OCI-M2 (cell line): ENCODE data around the gene GLRA2.

ENCODE experiments used
- DNase-seq: peaks from one replicate; lab custom pipeline; 2025; ENCODE audit not compliant: unreplicated experiment; lab: John Stamatoyannopoulos, UW

The GLRA2 gene

GRCh38 chrX:14697451-14697850 is 168.1 kb downstream of the GLRA2 start:
- no peak for DNase-seq

DNA sequence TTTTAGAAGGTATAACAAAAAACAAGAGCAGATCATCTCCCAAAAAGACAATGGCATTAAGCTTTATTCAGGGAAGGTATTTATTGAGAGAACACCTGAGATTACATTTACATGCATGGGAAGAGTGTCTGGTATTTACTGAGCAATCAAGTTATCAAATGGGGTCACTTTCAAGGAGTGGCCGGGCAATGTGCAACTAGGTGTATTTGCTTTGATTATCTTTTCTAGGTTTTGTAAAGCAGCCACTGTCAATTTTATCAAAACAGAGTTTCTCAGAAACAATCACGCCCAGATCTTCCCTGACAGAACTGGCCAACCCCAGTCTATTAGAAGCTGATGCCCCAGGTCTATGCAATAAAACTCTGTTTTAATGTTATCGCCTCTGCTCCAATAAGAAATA is 169.5 kb downstream of the GLRA2 start:
- DNase-seq = no peak

GRCh38 chrX:14700982-14701381 is 171.6 kb downstream of the GLRA2 start:
- DNase-seq = no peak

DNA sequence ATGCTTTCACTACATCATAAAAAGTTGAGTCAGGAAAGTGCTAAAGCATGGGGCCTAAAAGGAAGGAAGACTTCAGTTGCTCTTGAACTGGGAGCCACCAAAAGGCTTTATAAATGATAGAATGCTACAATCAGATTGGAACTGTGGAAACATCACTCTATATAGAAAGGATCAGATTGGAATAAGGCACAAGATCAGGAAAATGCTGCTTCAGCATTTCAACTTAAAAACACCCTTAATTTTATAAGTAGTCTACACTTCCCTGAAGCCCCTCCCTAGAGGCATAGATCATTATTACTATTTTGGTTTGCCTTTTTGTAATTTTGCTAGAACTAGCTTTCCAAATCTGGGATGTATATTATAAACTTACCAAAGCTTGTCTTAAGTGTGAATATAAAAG is 172.8 kb downstream of the GLRA2 start:
- no peak for DNase-seq

DNA sequence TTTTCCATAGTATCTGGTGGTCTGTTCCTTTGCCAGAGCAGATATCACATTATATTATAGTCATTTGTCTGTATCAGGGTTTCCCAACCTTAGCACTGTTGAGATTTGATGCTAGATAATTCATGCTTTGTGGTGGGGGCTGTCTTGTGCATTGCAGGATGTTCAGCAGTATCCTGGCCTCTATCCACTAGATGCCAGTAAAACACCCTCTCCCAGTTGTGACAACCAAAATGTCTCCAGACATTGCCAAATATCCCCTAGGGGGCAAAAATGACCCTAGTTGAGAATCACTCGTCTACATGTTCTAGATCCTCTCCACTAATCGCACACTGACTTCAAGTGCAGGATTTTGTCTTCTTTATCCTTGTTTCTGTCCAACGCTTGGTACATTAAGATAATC is 182.8 kb downstream of the GLRA2 start:
- no peak for DNase-seq

GRCh38 chrX:14717949-14718348 is 188.6 kb downstream of the GLRA2 start:
- no peak for DNase-seq

DNA sequence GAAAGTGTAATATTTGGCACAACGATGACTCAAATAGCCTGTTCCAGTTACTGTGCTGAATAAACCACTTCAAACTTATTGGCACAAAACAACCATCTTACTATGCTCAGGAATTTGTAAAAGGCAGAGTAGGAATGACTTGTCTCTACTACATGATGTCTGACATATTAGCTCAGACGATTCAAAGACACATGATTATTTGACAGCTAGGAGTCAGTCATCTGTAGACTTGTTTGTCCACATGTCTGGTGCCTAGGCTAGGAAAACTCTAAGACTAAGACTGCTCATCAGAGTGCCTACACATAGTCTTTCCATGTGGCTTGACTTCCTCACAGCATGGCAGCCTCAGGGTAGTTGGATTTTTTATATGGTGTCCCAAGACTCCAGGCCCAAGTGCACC is 189.1 kb downstream of the GLRA2 start:
- no peak for DNase-seq

- DNase-seq = no peak
Observed at GRCh38 chrX:14729058-14729457, 199.7 kb downstream of the GLRA2 start.

GRCh38 chrX:14738643-14739042 is 209.3 kb downstream of the GLRA2 start:
- DNase-seq = no peak

- no peak for DNase-seq
Observed at GRCh38 chrX:14753441-14753840, 224.1 kb downstream of the GLRA2 start.

- DNase-seq = no peak
Observed at GRCh38 chrX:14758029-14758491, 228.7 kb downstream of the GLRA2 start.

- DNase-seq = no peak
Observed at GRCh38 chrX:14775416-14775815, 246.1 kb downstream of the GLRA2 start.

- no peak for DNase-seq
Observed at GRCh38 chrX:14776901-14777300, 247.6 kb downstream of the GLRA2 start.

DNA sequence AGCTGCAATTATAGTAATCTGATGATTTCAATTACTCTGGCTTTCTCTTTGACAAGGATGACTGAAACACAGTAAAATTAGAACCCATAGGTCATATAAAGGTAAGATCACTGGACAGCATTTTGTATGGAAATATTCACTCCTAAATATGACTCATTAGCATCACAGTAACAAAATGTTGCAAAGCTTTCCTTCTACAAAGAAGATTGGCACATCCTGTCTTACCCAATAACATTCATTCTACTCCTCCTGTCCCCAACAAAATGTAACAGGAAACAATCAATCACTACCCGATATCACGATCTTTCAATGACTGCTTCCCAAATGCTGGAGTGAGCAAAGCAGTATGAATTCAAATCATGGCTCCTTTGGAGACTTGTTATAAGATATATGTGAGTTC is 248.2 kb downstream of the GLRA2 start:
- no peak for DNase-seq

DNA sequence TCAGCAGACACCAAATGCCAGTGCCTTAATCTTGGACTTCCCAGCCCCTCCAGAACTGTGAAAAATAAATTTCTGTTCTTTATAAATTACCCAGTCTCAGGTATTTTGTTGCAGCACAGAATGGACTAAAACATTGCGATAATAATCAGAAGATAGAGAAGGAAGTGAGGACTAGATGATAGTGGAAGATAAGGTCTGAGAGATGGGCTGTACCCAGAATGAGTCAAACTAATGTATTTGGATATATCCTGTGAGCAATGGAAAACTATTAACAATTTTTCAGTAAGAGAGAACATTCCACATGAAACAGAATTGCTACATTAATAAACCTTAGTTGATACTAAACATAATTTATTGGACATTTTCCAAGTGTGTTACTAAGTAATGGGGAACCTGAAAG is 250.2 kb downstream of the GLRA2 start:
- DNase-seq = no peak
